NB4 (cell line): ENCODE results near the gene MIOX.

ENCODE experiments used
- POLR2A ChIP-seq: IDR thresholded peaks from 2 replicates; pipeline ENCODE4 v1.6.1; 2011; ENCODE audit warnings: mild to moderate bottlenecking; ENCODE audit not compliant: insufficient read length; ENCODE audit errors: extremely low read depth
- TF ChIP-seq, protein P1 (sequence below): IDR thresholded peaks from one replicate; pipeline ENCODE4 v1.5.1; 2012; ENCODE audit warnings: low read depth, low read length
- TF ChIP-seq, protein P2 (sequence below): IDR thresholded peaks from 2 replicates; pipeline ENCODE4 v1.6.1; 2011; ENCODE audit warnings: low read depth, low read length

DNA sequence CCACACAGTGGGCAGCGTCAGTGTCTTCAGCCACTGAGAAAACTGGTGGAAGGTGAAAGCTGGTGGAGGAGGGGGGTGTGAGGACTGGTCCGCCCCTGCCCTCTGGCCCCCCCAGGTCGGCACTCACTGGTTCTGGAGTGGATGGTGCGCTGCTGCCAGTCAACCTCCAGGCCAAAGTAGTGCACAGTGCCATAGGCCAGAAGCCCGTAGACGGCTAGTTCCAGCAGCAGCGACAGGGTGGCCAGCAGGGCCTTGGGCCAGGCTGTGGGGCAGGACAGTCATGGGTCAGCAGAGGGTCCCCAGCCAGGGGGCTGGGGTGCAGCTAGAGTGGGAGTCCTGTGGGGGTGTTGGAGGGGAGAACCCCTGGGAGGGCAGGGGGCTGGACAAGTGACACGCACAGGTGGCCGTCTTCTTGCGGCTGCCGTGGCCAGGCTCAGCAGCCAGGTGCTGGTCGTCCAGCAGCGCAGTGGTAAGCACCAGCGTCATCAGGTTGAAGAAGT is 18.7 kb downstream of the MIOX start:
- TF ChIP-seq, protein P1, sequence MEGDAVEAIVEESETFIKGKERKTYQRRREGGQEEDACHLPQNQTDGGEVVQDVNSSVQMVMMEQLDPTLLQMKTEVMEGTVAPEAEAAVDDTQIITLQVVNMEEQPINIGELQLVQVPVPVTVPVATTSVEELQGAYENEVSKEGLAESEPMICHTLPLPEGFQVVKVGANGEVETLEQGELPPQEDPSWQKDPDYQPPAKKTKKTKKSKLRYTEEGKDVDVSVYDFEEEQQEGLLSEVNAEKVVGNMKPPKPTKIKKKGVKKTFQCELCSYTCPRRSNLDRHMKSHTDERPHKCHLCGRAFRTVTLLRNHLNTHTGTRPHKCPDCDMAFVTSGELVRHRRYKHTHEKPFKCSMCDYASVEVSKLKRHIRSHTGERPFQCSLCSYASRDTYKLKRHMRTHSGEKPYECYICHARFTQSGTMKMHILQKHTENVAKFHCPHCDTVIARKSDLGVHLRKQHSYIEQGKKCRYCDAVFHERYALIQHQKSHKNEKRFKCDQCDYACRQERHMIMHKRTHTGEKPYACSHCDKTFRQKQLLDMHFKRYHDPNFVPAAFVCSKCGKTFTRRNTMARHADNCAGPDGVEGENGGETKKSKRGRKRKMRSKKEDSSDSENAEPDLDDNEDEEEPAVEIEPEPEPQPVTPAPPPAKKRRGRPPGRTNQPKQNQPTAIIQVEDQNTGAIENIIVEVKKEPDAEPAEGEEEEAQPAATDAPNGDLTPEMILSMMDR = no peak
- TF ChIP-seq, protein P2, sequence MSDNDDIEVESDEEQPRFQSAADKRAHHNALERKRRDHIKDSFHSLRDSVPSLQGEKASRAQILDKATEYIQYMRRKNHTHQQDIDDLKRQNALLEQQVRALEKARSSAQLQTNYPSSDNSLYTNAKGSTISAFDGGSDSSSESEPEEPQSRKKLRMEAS = no peak
- no peak for TF ChIP-seq POLR2A
